NB4 (cell line): ENCODE measurements around the gene F13A1.
A peak's percentile ranks its signal among the peaks of the same experiment; 100 is the strongest.

Experiments used
- DNase-seq: peaks from one replicate; pipeline ENCODE4 v3.0.0; 2010; ENCODE audit warnings: low read depth
- H3K4me3 ChIP-seq: one replicate; pipeline ENCODE4 v1.5.1; 2011; ENCODE audit warnings: mild to moderate bottlenecking, low read depth, low read length, moderate library complexity
- CTCF ChIP-seq: IDR thresholded peaks from one replicate; pipeline ENCODE4 v1.5.1; 2012; ENCODE audit warnings: low read depth, low read length
- MAX ChIP-seq: IDR thresholded peaks from 2 replicates; pipeline ENCODE4 v1.6.1; 2011; ENCODE audit warnings: low read depth, low read length
- MYC ChIP-seq: IDR thresholded peaks from 2 replicates; pipeline ENCODE4 v1.6.1; 2011; ENCODE audit warnings: low read depth, low read length
- POLR2A ChIP-seq: IDR thresholded peaks from 2 replicates; pipeline ENCODE4 v1.6.1; 2011; ENCODE audit warnings: mild to moderate bottlenecking; ENCODE audit not compliant: insufficient read length; ENCODE audit errors: extremely low read depth

Gene F13A1

DNA sequence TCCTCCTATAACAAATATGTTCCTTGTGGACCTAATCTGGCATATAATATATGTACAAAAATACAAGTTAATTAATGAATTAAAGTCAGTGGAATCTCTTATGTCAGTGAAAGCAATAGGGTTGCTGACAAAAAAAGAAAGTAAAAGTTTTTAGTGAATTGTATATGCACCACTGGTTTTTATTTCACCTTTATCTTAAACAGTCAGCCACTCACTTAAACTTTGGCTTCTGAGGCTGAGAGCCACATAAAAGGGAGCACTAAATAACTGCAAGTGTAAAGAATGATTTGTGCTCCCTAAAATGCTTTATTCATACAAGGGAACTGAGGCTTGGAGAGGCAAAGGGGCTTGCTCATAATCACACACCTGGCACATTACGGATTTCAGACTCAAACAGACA, 9.9 kb upstream of the F13A1 start:
- TF ChIP-seq CTCF (no peak), POLR2A (no peak)
- no peak for DNase-seq
- H3K4me3 ChIP-seq, result no peak overlapping the region

DNA sequence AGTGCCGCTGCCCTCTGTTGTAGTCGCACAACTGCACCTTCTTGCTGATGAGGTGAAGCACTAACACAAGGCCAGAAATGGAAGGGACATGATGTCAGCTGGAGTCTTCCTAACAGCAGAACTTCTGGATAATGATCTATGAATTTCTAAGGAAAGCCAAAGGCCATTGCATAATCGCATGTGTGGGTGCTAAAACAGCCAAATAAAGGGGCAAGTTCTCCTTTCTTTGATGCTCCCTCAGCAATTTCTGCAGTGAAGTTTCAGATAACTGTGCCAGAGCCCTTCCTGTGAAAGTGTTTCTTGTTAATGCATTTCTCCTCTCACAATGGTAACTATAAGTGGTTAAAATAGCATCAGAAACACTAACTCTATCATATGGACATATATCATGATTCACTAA, 8.0 kb upstream of the F13A1 start:
- DNase-seq, result peak; percentile 50
- TF ChIP-seq MAX (no peak), POLR2A (no peak), MYC (no peak), CTCF (no peak)
- no peak overlapping the region for H3K4me3 ChIP-seq

- H3K4me3 ChIP-seq, result no peak overlapping the region
- no peak for DNase-seq
- no peak for TF ChIP-seq CTCF
- TF ChIP-seq MAX, result no peak
- no peak for TF ChIP-seq MYC
- TF ChIP-seq POLR2A, result no peak
These were observed 2.9 kb upstream of the F13A1 start for GRCh38 chr6:6323352-6323751.

DNA sequence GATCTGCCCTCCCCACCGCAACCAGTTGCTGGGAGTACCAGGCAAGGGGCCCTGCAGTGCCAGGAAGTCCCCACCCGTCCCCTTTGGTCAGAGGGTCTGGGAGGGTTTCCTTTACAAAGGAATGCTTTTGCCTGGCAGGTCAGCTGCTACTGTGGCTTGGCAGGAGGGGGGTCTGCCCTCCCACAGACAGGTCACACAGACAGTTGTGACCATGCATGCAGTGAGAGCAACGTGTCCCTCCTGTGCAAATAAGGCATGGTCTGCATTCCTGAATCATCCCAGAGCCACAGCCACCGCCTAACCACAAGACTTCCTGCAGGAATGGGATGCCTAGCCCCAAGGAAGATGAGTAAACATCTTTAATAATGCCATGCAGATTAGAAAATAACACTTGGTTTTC, 439 bp upstream of the F13A1 start:
- DNase-seq, result peak; percentile 24
- no peak overlapping the region for H3K4me3 ChIP-seq
- TF ChIP-seq MYC (no peak), POLR2A (no peak)

- DNase-seq, result no peak
- TF ChIP-seq CTCF (no peak), POLR2A (no peak), MAX (no peak), MYC (no peak)
- no peak overlapping the region for H3K4me3 ChIP-seq
These were observed 2.4 kb downstream of the F13A1 start for GRCh38 chr6:6317825-6318733.

GRCh38 chr6:6317386-6317785, 3.1 kb downstream of the F13A1 start:
- no peak for DNase-seq
- TF ChIP-seq POLR2A, result no peak
- no peak overlapping the region for H3K4me3 ChIP-seq

DNA sequence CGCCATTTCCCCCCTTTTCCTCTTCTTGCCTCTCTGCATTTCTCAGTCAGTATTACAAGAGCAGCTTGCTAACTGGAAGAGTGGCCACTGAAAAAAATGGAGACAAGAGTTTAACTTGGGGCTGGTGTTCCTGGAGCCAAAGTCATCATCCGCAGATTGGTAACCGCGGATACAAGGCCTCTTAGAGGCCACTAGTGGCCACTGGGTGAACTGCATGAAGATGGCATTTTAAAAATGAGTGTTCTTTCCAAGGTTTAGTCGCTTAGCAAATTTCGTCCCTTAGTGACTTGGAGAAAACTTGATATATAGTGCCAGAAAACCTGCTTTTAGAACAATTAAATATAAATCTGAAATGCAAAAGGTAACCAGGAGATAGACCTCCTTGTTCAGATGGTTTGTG, 4.8 kb downstream of the F13A1 start:
- no peak overlapping the region for H3K4me3 ChIP-seq
- DNase-seq, result peak; percentile 55
- no peak for TF ChIP-seq POLR2A
- TF ChIP-seq MYC, result no peak
- TF ChIP-seq CTCF, result peak; percentile 81
